Measurements from ENCODE around the gene LSM2. TPM values are rescaled to one million over a fixed set of nuclear protein-coding genes. Genes with fewer than 3 reads are reported as not detected.

LSM2 gene
- total RNA-seq, 4 donors from 2014 or later: 23.5 to 43.0 (median 34.8) TPM

DNA sequence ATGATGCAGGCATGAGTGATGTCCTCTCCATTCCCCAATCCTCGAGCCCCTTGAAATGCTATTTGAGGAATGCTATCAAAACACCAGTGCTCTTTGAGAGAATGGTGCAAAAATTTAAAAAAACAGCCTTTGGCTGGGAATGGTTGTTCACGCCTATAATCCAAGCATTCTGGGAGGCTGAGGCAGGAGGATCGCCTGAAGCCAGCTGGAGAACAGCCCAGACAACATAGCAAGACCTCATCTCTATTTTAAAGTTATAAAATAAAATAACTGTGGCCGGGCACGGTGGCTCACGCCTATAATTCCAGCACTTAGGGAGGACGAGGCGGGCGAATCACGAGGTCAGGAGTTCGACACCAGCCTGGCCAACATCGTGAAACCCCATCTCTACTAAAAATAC lies 7.0 kb downstream of the LSM2 start:
- WGBS, 2 donors (ENCODE audit: low coverage in 1 of 2): 70 to 88% methylated on average over 3 to 12 of the region's 12 CpGs

DNA sequence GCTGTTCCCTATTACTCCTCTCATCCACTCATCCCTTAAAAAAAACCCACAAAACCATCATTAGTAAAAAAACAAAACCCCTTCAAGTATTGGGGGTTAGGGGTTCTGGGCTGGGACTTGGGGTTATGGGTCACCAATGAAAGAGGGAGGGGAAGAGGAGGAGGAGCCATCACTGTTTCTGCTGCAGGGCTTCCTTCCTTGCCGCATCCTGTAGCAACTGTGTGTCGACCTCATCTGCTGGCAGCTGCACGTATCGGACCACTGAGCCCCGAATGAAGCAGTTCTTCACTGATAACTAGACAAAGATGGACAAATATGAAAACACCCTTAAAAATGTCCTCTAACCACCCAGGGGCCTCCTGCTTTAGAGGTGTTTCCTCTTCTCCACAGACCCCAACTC lies 9.2 kb downstream of the LSM2 start:
- TF ChIP-seq POLR2AphosphoS5 (IDR thresholded peaks at IDR 0.05) (no peak), POLR2A (IDR thresholded peaks at IDR 0.05) (no peak), EP300 (IDR thresholded peaks at IDR 0.05; ENCODE audit: low read depth) (no peak)
- TF ChIP-seq, protein P1, sequence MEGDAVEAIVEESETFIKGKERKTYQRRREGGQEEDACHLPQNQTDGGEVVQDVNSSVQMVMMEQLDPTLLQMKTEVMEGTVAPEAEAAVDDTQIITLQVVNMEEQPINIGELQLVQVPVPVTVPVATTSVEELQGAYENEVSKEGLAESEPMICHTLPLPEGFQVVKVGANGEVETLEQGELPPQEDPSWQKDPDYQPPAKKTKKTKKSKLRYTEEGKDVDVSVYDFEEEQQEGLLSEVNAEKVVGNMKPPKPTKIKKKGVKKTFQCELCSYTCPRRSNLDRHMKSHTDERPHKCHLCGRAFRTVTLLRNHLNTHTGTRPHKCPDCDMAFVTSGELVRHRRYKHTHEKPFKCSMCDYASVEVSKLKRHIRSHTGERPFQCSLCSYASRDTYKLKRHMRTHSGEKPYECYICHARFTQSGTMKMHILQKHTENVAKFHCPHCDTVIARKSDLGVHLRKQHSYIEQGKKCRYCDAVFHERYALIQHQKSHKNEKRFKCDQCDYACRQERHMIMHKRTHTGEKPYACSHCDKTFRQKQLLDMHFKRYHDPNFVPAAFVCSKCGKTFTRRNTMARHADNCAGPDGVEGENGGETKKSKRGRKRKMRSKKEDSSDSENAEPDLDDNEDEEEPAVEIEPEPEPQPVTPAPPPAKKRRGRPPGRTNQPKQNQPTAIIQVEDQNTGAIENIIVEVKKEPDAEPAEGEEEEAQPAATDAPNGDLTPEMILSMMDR (IDR thresholded peaks at IDR 0.05): no peak
- Histone ChIP-seq H3K27ac (peak overlapping the region; percentile 26 to 95 (median 68)), H3K36me3 (no peaks in the 10 kb centered on the region), H3K4me3 (no peak overlapping the region), H3K27me3 (no peaks in the 10 kb centered on the region), H3K9me3 (no peaks in the 10 kb centered on the region), H3K4me1 (peaks cover 12 to 19% (median 15%) of the 10 kb centered on the region in 4 donors)
- DNase-seq: peak; percentile 28
- WGBS, 2 donors (ENCODE audit: low coverage in 1 of 2): 63% methylated on average over 5 of the region's 5 CpGs; no CpG with 5 or more reads in 1 of the 2 donors
- in situ Hi-C loops (cut with MboI; ENCODE audit: low pct_ligation_motif_present in 1 of 4, low pct_unique_long_range_greater_than_20kb in 1 of 4, low sequenced_read_pairs in 3 of 4): no loop called here
- intact Hi-C loops (cut with DNase I; ENCODE audit: low total_unique reads): no loop called here

More for the DNA sequence above, 7.0 kb downstream of the LSM2 start:
- no peaks in the 10 kb centered on the region for H3K9me3 ChIP-seq
- no peak for DNase-seq
- H3K4me3 ChIP-seq: no peak overlapping the region
- TF ChIP-seq, protein P1 (IDR thresholded peaks at IDR 0.05): no peak
- TF ChIP-seq POLR2AphosphoS5 (IDR thresholded peaks at IDR 0.05) (no peak), POLR2A (IDR thresholded peaks at IDR 0.05) (no peak), EP300 (IDR thresholded peaks at IDR 0.05; ENCODE audit: low read depth) (no peak)
- intact Hi-C loops (cut with DNase I; ENCODE audit: low total_unique reads) (no loop called here), in situ Hi-C loops (cut with MboI; ENCODE audit: low pct_ligation_motif_present in 1 of 4, low pct_unique_long_range_greater_than_20kb in 1 of 4, low sequenced_read_pairs in 3 of 4) (no loop called here)
- H3K27me3 ChIP-seq: no peaks in the 10 kb centered on the region
- no peak overlapping the region for H3K27ac ChIP-seq
- peaks cover 6 to 9% (median 7%) of the 10 kb centered on the region in 4 donors for H3K4me1 ChIP-seq
- H3K36me3 ChIP-seq: peaks cover 0 to 3% (median 0%) of the 10 kb centered on the region in 4 donors

DNA sequence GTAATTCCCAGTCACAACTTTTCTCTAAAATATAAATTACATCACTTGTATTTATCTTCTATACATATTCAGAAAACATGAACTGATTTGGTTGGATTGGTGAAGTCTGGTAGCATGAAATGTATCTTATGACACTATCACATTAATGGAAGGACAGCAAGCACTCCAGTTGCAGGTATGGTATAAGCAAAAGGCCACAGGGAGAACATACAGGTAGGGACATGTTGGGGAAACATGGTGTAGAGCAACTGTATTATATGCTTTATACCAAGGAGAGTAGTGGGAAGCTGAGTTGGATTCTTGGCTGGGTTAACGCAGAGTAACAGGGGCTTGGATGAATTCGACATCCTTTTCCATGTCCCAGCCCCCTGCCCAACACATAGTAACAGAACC lies 9.8 kb downstream of the LSM2 start:
- DNase-seq: no peak
- H3K27ac ChIP-seq: peak overlapping the region; percentile 93 to 97 (median 95)
- intact Hi-C loops (cut with DNase I; ENCODE audit: low total_unique reads): no loop called here
- TF ChIP-seq EP300 (IDR thresholded peaks at IDR 0.05; ENCODE audit: low read depth) (no peak), POLR2AphosphoS5 (IDR thresholded peaks at IDR 0.05) (no peak), POLR2A (IDR thresholded peaks at IDR 0.05) (no peak)
- TF ChIP-seq, protein P1 (IDR thresholded peaks at IDR 0.05): no peak
- no peaks in the 10 kb centered on the region for H3K27me3 ChIP-seq
- in situ Hi-C loops (cut with MboI; ENCODE audit: low pct_ligation_motif_present in 1 of 4, low pct_unique_long_range_greater_than_20kb in 1 of 4, low sequenced_read_pairs in 3 of 4): no loop called here
- H3K4me3 ChIP-seq: no peak overlapping the region
- H3K4me1 ChIP-seq: peaks cover 12 to 19% (median 15%) of the 10 kb centered on the region in 4 donors
- no peaks in the 10 kb centered on the region for H3K9me3 ChIP-seq
- 87 to 93% methylated on average over 2 of the region's 2 CpGs for WGBS, 2 donors (ENCODE audit: low coverage in 1 of 2)
- H3K36me3 ChIP-seq: peaks cover 0 to 4% (median 1%) of the 10 kb centered on the region in 4 donors

DNA sequence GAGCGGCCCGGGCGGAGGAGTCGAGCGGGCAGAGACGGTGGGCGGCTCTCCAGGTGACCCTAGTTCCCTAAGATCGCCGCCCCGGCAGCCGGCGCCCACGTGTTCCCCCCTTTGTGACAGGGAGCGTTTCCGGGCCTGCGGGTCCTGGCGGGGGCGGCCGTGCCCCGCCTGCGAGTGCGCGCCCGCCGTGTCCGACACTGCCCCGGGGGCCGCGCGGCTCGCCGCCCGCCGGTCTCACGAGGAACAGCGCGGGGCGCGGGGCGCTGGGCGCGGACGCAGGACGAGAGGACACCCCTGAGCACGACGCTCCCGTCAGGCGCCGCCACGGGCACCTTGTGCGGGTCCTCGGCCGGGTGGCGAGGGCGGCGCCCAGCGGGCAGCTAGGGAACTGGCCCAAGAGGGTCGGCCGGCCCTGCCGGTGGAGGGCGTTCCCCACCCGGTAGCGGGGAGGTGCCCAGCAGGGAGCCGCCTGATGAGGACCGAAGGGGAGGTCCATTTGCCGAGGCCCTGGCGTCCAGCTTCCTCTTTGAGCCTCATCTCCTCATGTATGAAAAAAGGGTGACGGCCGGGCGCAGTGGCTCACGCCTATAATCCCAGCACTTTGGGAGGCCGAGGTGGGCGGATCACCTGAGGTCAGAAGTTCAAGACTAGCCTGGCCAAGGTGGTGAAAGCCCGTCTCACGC lies 11.0 kb downstream of the LSM2 start, which contains the start of gene VARS1:
TSS of gene VARS1 (minus strand) at position 137 of the 683 bp plus-strand sequence. CDS start 535 bp downstream, outside the sequence.
- peaks cover 0 to 7% (median 3%) of the 10 kb centered on the region in 4 donors for H3K36me3 ChIP-seq
- H3K27me3 ChIP-seq: no peaks in the 10 kb centered on the region
- peak; percentile 96 for DNase-seq
- in situ Hi-C loops (cut with MboI; ENCODE audit: low pct_ligation_motif_present in 1 of 4, low pct_unique_long_range_greater_than_20kb in 1 of 4, low sequenced_read_pairs in 3 of 4): no loop called here
- TF ChIP-seq POLR2AphosphoS5 (IDR thresholded peaks at IDR 0.05): peak; percentile 29 to 61 (median 59)
- TF ChIP-seq EP300 (IDR thresholded peaks at IDR 0.05; ENCODE audit: low read depth): no peak
- peak; percentile 44 for TF ChIP-seq POLR2A (IDR thresholded peaks at IDR 0.05)
- TF ChIP-seq, protein P1 (IDR thresholded peaks at IDR 0.05): peak; percentile 67 to 94 (median 77)
- H3K4me1 ChIP-seq: peaks cover 12 to 19% (median 15%) of the 10 kb centered on the region in 4 donors
- WGBS, 2 donors (ENCODE audit: low coverage in 1 of 2): 1% methylated on average over 23 of the region's 75 CpGs; no CpG with 5 or more reads in 1 of the 2 donors
- peak within 1 kb of the TSS; percentile 70 to 99 (median 89) for H3K4me3 ChIP-seq
- intact Hi-C loops (cut with DNase I; ENCODE audit: low total_unique reads): no loop called here
- H3K27ac ChIP-seq: peak within 1 kb of the TSS; percentile 93 to 97 (median 95)
- H3K9me3 ChIP-seq: no peaks in the 10 kb centered on the region

All from transverse colon (tissue), 4 donors.